Peyer's patch (tissue), 4 donors: ENCODE data around the gene SSUH2.

Source experiments
- CTCF ChIP-seq, 6 experiments: fragments of 450-650 bp in 4 of 6; fragments of 200-600 bp in 2 of 6; sonication (generic) in 1 of 6; IDR thresholded peaks; one replicate each; pipeline ENCODE4 v1.5.1; 2017 to 2019; ENCODE audit warnings: antibody characterized with exemption in 6 of 6, mild to moderate bottlenecking in 3 of 6, moderate library complexity in 1 of 6
- POLR2A ChIP-seq, 2 donors: fragments of 450-650 bp; IDR thresholded peaks; one replicate each; pipeline ENCODE4 v1.5.1; 2017; ENCODE audit warnings: antibody characterized with exemption in 2 of 2, mild to moderate bottlenecking in 2 of 2, moderate library complexity in 2 of 2

GRCh38 chr3:8641472-8641871 is 3.1 kb downstream of the SSUH2 start:
- no peak for TF ChIP-seq CTCF (IDR thresholded peaks at IDR 0.05)
- TF ChIP-seq POLR2A (IDR thresholded peaks at IDR 0.05), result no peak
